ENCODE results near the gene BLOC1S1.

DNA sequence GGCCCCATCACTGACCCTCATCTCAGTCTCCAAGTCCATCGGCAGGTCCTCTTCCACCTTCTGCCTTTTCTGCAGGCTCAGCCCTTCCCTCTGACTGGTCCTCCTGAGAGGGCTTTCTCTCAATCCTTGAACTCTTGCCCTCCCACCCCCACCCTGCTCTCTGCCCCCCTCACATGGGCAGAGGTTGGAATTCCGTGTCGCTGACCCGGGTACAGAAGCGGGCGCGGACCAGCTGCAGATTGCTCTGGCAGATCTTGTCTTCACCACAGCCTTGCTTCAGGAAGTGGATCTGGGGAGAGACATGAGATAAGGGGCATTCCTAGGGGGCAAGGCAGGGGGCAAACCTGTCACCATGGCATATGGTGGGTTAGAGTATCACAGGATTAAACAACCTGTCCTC is 20.5 kb upstream of the BLOC1S1 start:
- TF ChIP-seq, protein P1, sequence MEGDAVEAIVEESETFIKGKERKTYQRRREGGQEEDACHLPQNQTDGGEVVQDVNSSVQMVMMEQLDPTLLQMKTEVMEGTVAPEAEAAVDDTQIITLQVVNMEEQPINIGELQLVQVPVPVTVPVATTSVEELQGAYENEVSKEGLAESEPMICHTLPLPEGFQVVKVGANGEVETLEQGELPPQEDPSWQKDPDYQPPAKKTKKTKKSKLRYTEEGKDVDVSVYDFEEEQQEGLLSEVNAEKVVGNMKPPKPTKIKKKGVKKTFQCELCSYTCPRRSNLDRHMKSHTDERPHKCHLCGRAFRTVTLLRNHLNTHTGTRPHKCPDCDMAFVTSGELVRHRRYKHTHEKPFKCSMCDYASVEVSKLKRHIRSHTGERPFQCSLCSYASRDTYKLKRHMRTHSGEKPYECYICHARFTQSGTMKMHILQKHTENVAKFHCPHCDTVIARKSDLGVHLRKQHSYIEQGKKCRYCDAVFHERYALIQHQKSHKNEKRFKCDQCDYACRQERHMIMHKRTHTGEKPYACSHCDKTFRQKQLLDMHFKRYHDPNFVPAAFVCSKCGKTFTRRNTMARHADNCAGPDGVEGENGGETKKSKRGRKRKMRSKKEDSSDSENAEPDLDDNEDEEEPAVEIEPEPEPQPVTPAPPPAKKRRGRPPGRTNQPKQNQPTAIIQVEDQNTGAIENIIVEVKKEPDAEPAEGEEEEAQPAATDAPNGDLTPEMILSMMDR (IDR thresholded peaks at IDR 0.05) = no peak
- TF ChIP-seq POLR2A (IDR thresholded peaks at IDR 0.05) = no peak
